HG02981 (cell line): ENCODE measurements around the gene TUBA4B.

Source experiments
- ATAC-seq: cut with Tn5 transposase; IDR thresholded peaks from one replicate; pipeline ENCODE4 v1.9.1; 2021; ENCODE audit warnings: mild to moderate bottlenecking, moderate library complexity; ENCODE audit not compliant: unreplicated experiment

TUBA4B gene

GRCh38 chr2:219252900-219253752 lies at the start of gene TUBA4B:
Gene TUBA4B, plus strand, starts transcription at chr2:219253243. Its CDS starts 165 bp downstream, at chr2:219253408.
- peak; percentile 9 for ATAC-seq

- ATAC-seq: no peak
These were observed 48.4 kb upstream of the TUBA4B start for GRCh38 chr2:219204425-219205164.

- ATAC-seq: no peak
These were observed 47.9 kb upstream of the TUBA4B start for GRCh38 chr2:219205165-219205538.

GRCh38 chr2:219205981-219206327 lies 47.1 kb upstream of the TUBA4B start:
- no peak for ATAC-seq

- ATAC-seq: peak; percentile 98
These were observed 46.5 kb upstream of the TUBA4B start, which contains the start of gene ZFAND2B for GRCh38 chr2:219206328-219207133. Gene ZFAND2B, plus strand, starts transcription at chr2:219206782. Its CDS starts 206 bp downstream, at chr2:219206988.

- ATAC-seq: no peak
These were observed 45.7 kb upstream of the TUBA4B start for GRCh38 chr2:219207134-219207883.

GRCh38 chr2:219207884-219208740 lies 44.9 kb upstream of the TUBA4B start:
- no peak for ATAC-seq

- no peak for ATAC-seq
These were observed 43.5 kb upstream of the TUBA4B start for GRCh38 chr2:219209236-219210195.

GRCh38 chr2:219210196-219210885 lies 42.7 kb upstream of the TUBA4B start:
- no peak for ATAC-seq

GRCh38 chr2:219210886-219211362 lies 42.1 kb upstream of the TUBA4B start:
- ATAC-seq: no peak

- ATAC-seq: no peak
These were observed 40.0 kb upstream of the TUBA4B start for GRCh38 chr2:219213026-219213415.

GRCh38 chr2:219213486-219214071 lies 39.5 kb upstream of the TUBA4B start:
- ATAC-seq: no peak

GRCh38 chr2:219214141-219214540 lies 38.9 kb upstream of the TUBA4B start:
- ATAC-seq: no peak

- no peak for ATAC-seq
These were observed 38.3 kb upstream of the TUBA4B start for GRCh38 chr2:219214786-219215185.

GRCh38 chr2:219215871-219216534 lies 37.0 kb upstream of the TUBA4B start:
- ATAC-seq: no peak

GRCh38 chr2:219216535-219216915 lies 36.5 kb upstream of the TUBA4B start:
- ATAC-seq: no peak

- ATAC-seq: peak; percentile 18
These were observed 34.8 kb upstream of the TUBA4B start for GRCh38 chr2:219218217-219218731.
